HEK293 (cell line): Measurements from ENCODE around the gene ZNF33A.

Experiments used
- CTCF ChIA-PET: fragments of 350-600 bp; formaldehyde crosslinking; extraction: SDS; loops from one replicate; lab custom pipeline; 2021; ENCODE audit warnings: antibody characterized with exemption; lab: Yijun Ruan, JAX
- POLR2A ChIA-PET: fragments of 300-600 bp; formaldehyde crosslinking; extraction: SDS; loops from one replicate; lab custom pipeline; 2020; ENCODE audit warnings: antibody characterized with exemption, inconsistent platforms; lab: Yijun Ruan, JAX
- H3K27ac ChIP-seq: fragments of 200-500 bp; sonication (Bioruptor generic); 2 replicates; pipeline ENCODE4 v1.5.1; 2014; ENCODE audit warnings: low read depth, low read length, control low read depth, inconsistent platforms; ENCODE audit errors: extremely low read depth
- H3K36me3 ChIP-seq, 2 experiments: fragments of 200-500 bp in 1 of 2; sonication (Bioruptor generic) in 1 of 2; 1 replicate in 1 of 2; 2 replicates in 1 of 2; pipeline ENCODE4 v1.5.1; 2014 to 2017; ENCODE audit warnings: inconsistent platforms in 2 of 2, low read length in 2 of 2; ENCODE audit not compliant: control insufficient read depth in 2 of 2, insufficient read depth in 1 of 2
- H3K4me1 ChIP-seq: fragments of 200-500 bp; sonication (Bioruptor generic); 2 replicates; pipeline ENCODE4 v1.5.1; 2014; ENCODE audit warnings: mild to moderate bottlenecking, low read length, inconsistent platforms; ENCODE audit not compliant: control insufficient read depth, insufficient read depth
- H3K4me3 ChIP-seq: 2 replicates; pipeline ENCODE4 v1.5.1; 2011; ENCODE audit warnings: low read depth, mild to moderate bottlenecking, control low read depth, low read length, moderate library complexity
- H3K9me3 ChIP-seq: fragments of 200-500 bp; sonication (Bioruptor generic); 2 replicates; pipeline ENCODE4 v1.5.1; 2014; ENCODE audit warnings: low read depth, low read length, inconsistent platforms; ENCODE audit not compliant: control insufficient read depth, insufficient read depth
- AEBP2 ChIP-seq: fragments of 450-650 bp; formaldehyde crosslinking; IDR thresholded peaks from 2 replicates; pipeline ENCODE4 v1.5.1; 2016; ENCODE audit warnings: missing biosample characterization, missing genetic modification characterization, borderline replicate concordance
- EGR2 ChIP-seq: fragments of 450-650 bp; formaldehyde crosslinking; IDR thresholded peaks from 2 replicates; pipeline ENCODE4 v1.5.1; 2016; ENCODE audit warnings: low read depth, missing biosample characterization, missing genetic modification characterization
- GLI2 ChIP-seq: fragments of 450-650 bp; formaldehyde crosslinking; IDR thresholded peaks from 2 replicates; pipeline ENCODE4; 2017; ENCODE audit warnings: missing biosample characterization, missing genetic modification characterization, low read depth, borderline replicate concordance
- KLF8 ChIP-seq: fragments of 450-650 bp; formaldehyde crosslinking; IDR thresholded peaks from 2 replicates; pipeline ENCODE4 v1.5.1; 2016; ENCODE audit warnings: missing biosample characterization, missing genetic modification characterization
- MZF1 ChIP-seq: fragments of 450-650 bp; formaldehyde crosslinking; IDR thresholded peaks from 2 replicates; pipeline ENCODE4 v1.5.1; 2017; ENCODE audit warnings: missing biosample characterization, missing genetic modification characterization, borderline replicate concordance
- ZBTB26 ChIP-seq: fragments of 450-650 bp; formaldehyde crosslinking; optimal IDR thresholded peaks from 2 replicates; pipeline ENCODE3; 2016; ENCODE audit warnings: missing biosample characterization, mild to moderate bottlenecking, missing genetic modification characterization
- ZBTB6 ChIP-seq: fragments of 450-650 bp; formaldehyde crosslinking; IDR thresholded peaks from 2 replicates; pipeline ENCODE4 v1.5.1; 2017; ENCODE audit warnings: missing biosample characterization, missing genetic modification characterization
- ZFHX2 ChIP-seq: fragments of 450-650 bp; formaldehyde crosslinking; conservative IDR thresholded peaks from 2 replicates; pipeline ENCODE4 v1.5.1; 2016; ENCODE audit warnings: missing biosample characterization, missing genetic modification characterization
- ZFP69B ChIP-seq: fragments of 450-650 bp; formaldehyde crosslinking; IDR thresholded peaks from 2 replicates; pipeline ENCODE4 v1.5.1; 2016; ENCODE audit warnings: missing biosample characterization, missing genetic modification characterization
- ZNF214 ChIP-seq: fragments of 450-650 bp; formaldehyde crosslinking; IDR thresholded peaks from 2 replicates; pipeline ENCODE4 v1.5.1; 2017; ENCODE audit warnings: missing biosample characterization, mild to moderate bottlenecking, missing genetic modification characterization, borderline replicate concordance
- ZNF311 ChIP-seq: fragments of 450-650 bp; formaldehyde crosslinking; IDR thresholded peaks from 2 replicates; pipeline ENCODE4 v1.5.1; 2017; ENCODE audit warnings: missing biosample characterization, missing genetic modification characterization, borderline replicate concordance
- ZNF350 ChIP-seq: fragments of 450-650 bp; formaldehyde crosslinking; IDR thresholded peaks from 2 replicates; pipeline ENCODE4 v1.5.0; 2017; ENCODE audit warnings: missing biosample characterization, mild to moderate bottlenecking, missing genetic modification characterization
- ZNF404 ChIP-seq: fragments of 450-650 bp; formaldehyde crosslinking; IDR thresholded peaks from 2 replicates; pipeline ENCODE4 v1.5.1; 2017; ENCODE audit warnings: missing biosample characterization, missing genetic modification characterization
- ZNF473 ChIP-seq: fragments of 450-650 bp; formaldehyde crosslinking; IDR thresholded peaks from 2 replicates; pipeline ENCODE4 v1.5.1; 2017; ENCODE audit warnings: missing biosample characterization, missing genetic modification characterization
- ZNF488 ChIP-seq: fragments of 450-650 bp; formaldehyde crosslinking; IDR thresholded peaks from 2 replicates; pipeline ENCODE4 v1.5.1; 2016; ENCODE audit warnings: missing biosample characterization, missing genetic modification characterization
- ZNF513 ChIP-seq: fragments of 450-650 bp; IDR thresholded peaks from 2 replicates; pipeline ENCODE4 v1.5.1; 2018; ENCODE audit warnings: missing biosample characterization, missing genetic modification characterization
- ZNF558 ChIP-seq: fragments of 450-650 bp; formaldehyde crosslinking; IDR thresholded peaks from 2 replicates; pipeline ENCODE4 v1.5.1; 2016; ENCODE audit warnings: missing biosample characterization, missing genetic modification characterization
- ZNF560 ChIP-seq: fragments of 450-650 bp; formaldehyde crosslinking; IDR thresholded peaks from 2 replicates; pipeline ENCODE4 v1.5.1; 2017; ENCODE audit warnings: missing biosample characterization, missing genetic modification characterization, borderline replicate concordance
- ZNF600 ChIP-seq: fragments of 450-650 bp; formaldehyde crosslinking; IDR thresholded peaks from 2 replicates; pipeline ENCODE4 v1.5.1; 2016; ENCODE audit warnings: missing biosample characterization, missing genetic modification characterization
- ZNF645 ChIP-seq: fragments of 450-650 bp; formaldehyde crosslinking; IDR thresholded peaks from 2 replicates; pipeline ENCODE4; 2016; ENCODE audit warnings: missing biosample characterization, missing genetic modification characterization
- ZNF707 ChIP-seq: fragments of 450-650 bp; formaldehyde crosslinking; IDR thresholded peaks from 2 replicates; pipeline ENCODE4 v1.5.1; 2016; ENCODE audit warnings: missing biosample characterization, missing genetic modification characterization

The ZNF33A gene

GRCh38 chr10:38025283-38025682 is 14.8 kb downstream of the ZNF33A start:
- Histone ChIP-seq H3K4me3 (no peak overlapping the region), H3K36me3 (peaks cover 52 to 79% of the 10 kb centered on the region in 2 experiments), H3K9me3 (no peaks in the 10 kb centered on the region), H3K27ac (no peak overlapping the region), H3K4me1 (no peaks in the 10 kb centered on the region)
- POLR2A ChIA-PET = no interaction called here
- CTCF ChIA-PET = no interaction called here
- TF ChIP-seq ZNF214 (no peak), ZNF473 (tag by site-specific recombination) (no peak), ZNF707 (tag by site-specific recombination) (no peak), AEBP2 (tag by site-specific recombination) (no peak)

GRCh38 chr10:38027986-38028385 is 17.5 kb downstream of the ZNF33A start:
- H3K36me3 ChIP-seq = peaks cover 32 to 75% of the 10 kb centered on the region in 2 experiments
- TF ChIP-seq ZBTB26 (tag by site-specific recombination) (no peak), ZNF600 (tag by site-specific recombination) (no peak)
- TF ChIP-seq, all 188 proteins: peak for 0
- Histone ChIP-seq H3K27ac (no peak overlapping the region), H3K9me3 (no peaks in the 10 kb centered on the region), H3K4me1 (no peaks in the 10 kb centered on the region), H3K4me3 (no peak overlapping the region)
- POLR2A ChIA-PET = no interaction called here
- CTCF ChIA-PET = no interaction called here

GRCh38 chr10:38032886-38033285 is 22.4 kb downstream of the ZNF33A start:
- Histone ChIP-seq H3K9me3 (no peaks in the 10 kb centered on the region), H3K27ac (no peak overlapping the region), H3K4me1 (no peaks in the 10 kb centered on the region)
- ChIA-PET POLR2A (no interaction called here), CTCF (no interaction called here)
- TF ChIP-seq KLF8 (tag by site-specific recombination) = no peak
- TF ChIP-seq ZNF600 (tag by site-specific recombination) = no peak
- no peak for TF ChIP-seq ZNF645 (tag by site-specific recombination)
- TF ChIP-seq ZNF558 (tag by site-specific recombination) = no peak
- TF ChIP-seq ZFP69B (tag by site-specific recombination) = no peak
- no peak for TF ChIP-seq ZNF404 (tag by site-specific recombination)
- no peak for TF ChIP-seq EGR2 (tag by site-specific recombination)
- TF ChIP-seq ZFHX2 (tag by site-specific recombination) = no peak
- no peak for TF ChIP-seq ZNF311 (tag by site-specific recombination)
- no peak for TF ChIP-seq ZBTB6
- TF ChIP-seq GLI2 = no peak
- TF ChIP-seq MZF1 (tag by site-specific recombination) = no peak
- TF ChIP-seq ZNF513 (tag by site-specific recombination) = no peak
- no peak for TF ChIP-seq ZNF488 (tag by site-specific recombination)
- TF ChIP-seq ZNF350 (tag by site-specific recombination) = no peak
- TF ChIP-seq ZNF560 = no peak
- TF ChIP-seq, all 188 proteins: peak for 0
- Histone ChIP-seq H3K36me3 (peaks cover 41 to 65% of the 10 kb centered on the region in 2 experiments), H3K4me3 (no peak overlapping the region)
